ENCODE data around the gene PHF10.

GRCh38 chr6:169671563-169671962 lies 52.7 kb downstream of the PHF10 start:
- no peak for TF ChIP-seq EZH2 (IDR thresholded peaks at IDR 0.05)
- no peak for TF ChIP-seq POLR2AphosphoS5 (IDR thresholded peaks at IDR 0.05; ENCODE audit: borderline replicate concordance, low read depth, low read length)
- no peak for TF ChIP-seq FOXP2 (optimal IDR thresholded peaks at IDR 0.05; ENCODE audit: control extremely low read depth, extremely low read length, insufficient read depth)

All from SK-N-MC (cell line).